Body of pancreas (tissue), 4 donors: ENCODE measurements around the gene ANKS1A.

ENCODE experiments used
- POLR2A ChIP-seq, 3 donors: fragments of 450-650 bp; IDR thresholded peaks; one replicate each; pipeline ENCODE4 v1.6.1; 2016; ENCODE audit warnings: antibody characterized with exemption in 3 of 3, mild to moderate bottlenecking in 2 of 3
- TF ChIP-seq, protein P1 (sequence below), 7 experiments: fragments of 450-650 bp in 4 of 7; fragments of 200-600 bp in 3 of 7; sonication (generic) in 3 of 7; IDR thresholded peaks; one replicate each; pipeline ENCODE4 v1.5.1; 2016 to 2019; ENCODE audit warnings: antibody characterized with exemption in 7 of 7

DNA sequence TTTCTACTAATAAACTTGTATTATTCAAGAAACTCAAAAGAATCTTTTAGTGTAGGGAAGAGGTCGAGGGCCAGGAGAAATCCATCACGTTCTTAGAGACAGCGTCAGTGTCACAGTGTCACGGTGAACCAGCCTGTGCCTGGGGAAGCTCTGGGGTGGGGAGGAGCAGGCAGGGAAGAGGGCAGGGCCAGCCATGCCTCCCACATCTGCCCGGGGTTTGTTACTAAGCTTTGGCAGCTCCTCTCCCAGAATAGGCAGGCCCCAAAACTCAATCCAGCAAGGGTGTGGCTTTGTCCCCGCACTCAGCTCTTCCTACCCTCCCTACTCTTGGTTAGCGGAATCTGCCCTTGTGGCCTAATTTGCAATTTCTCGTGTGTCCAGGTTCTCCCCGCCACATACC, 179.2 kb downstream of the ANKS1A start:
- TF ChIP-seq, protein P1, sequence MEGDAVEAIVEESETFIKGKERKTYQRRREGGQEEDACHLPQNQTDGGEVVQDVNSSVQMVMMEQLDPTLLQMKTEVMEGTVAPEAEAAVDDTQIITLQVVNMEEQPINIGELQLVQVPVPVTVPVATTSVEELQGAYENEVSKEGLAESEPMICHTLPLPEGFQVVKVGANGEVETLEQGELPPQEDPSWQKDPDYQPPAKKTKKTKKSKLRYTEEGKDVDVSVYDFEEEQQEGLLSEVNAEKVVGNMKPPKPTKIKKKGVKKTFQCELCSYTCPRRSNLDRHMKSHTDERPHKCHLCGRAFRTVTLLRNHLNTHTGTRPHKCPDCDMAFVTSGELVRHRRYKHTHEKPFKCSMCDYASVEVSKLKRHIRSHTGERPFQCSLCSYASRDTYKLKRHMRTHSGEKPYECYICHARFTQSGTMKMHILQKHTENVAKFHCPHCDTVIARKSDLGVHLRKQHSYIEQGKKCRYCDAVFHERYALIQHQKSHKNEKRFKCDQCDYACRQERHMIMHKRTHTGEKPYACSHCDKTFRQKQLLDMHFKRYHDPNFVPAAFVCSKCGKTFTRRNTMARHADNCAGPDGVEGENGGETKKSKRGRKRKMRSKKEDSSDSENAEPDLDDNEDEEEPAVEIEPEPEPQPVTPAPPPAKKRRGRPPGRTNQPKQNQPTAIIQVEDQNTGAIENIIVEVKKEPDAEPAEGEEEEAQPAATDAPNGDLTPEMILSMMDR (IDR thresholded peaks at IDR 0.05): no peak
- no peak for TF ChIP-seq POLR2A (IDR thresholded peaks at IDR 0.05)
